Type B pancreatic cell (in vitro differentiated cells): ENCODE data around the gene AFAP1L1. TPM values are rescaled to one million over a fixed set of nuclear protein-coding genes. Genes with fewer than 3 reads are reported as not detected.
A peak's percentile ranks its signal among the peaks of the same experiment; 100 is the strongest.

Source experiments
- DNase-seq: peaks from one replicate; pipeline ENCODE4 v3.0.0; 2021; ENCODE audit warnings: mixed read lengths; ENCODE audit not compliant: unreplicated experiment; ENCODE audit errors: extremely low spot score
- H3K27ac Mint-ChIP-seq: 2 replicates; pipeline ENCODE4 v1.8.0; 2021; ENCODE audit warnings: mild to moderate bottlenecking, mixed read lengths
- H3K27me3 Mint-ChIP-seq: 2 replicates; pipeline ENCODE4 v1.8.0; 2021; ENCODE audit warnings: mixed read lengths
- H3K36me3 Mint-ChIP-seq: 2 replicates; pipeline ENCODE4 v1.8.0; 2021; ENCODE audit warnings: mixed read lengths
- H3K4me1 Mint-ChIP-seq: one replicate; pipeline ENCODE4 v1.8.0; 2021; ENCODE audit warnings: mixed read lengths; ENCODE audit not compliant: unreplicated experiment
- H3K4me3 Mint-ChIP-seq: 2 replicates; pipeline ENCODE4 v1.8.0; 2021; ENCODE audit warnings: mild to moderate bottlenecking, mixed read lengths
- H3K9me3 Mint-ChIP-seq: 2 replicates; pipeline ENCODE4 v1.8.0; 2021; ENCODE audit warnings: mixed read lengths
- CTCF ChIP-seq: fragments of 200-600 bp; sonication (generic); conservative IDR thresholded peaks from 2 replicates; pipeline ENCODE4 v1.5.0; 2021; ENCODE audit warnings: antibody characterized with exemption, mild to moderate bottlenecking
- long read RNA-seq: library from polyadenylated mRNA; unstranded; transcript quantifications from one replicate; pipeline ENCODE4 v2.0.0, GENCODE V29; 2020
- total RNA-seq: library from RNA; stranded (reverse); gene quantifications from 2 replicates; pipeline ENCODE4 v1.2.1, GENCODE V29; 2021; ENCODE audit warnings: low replicate concordance

The AFAP1L1 gene
- 6.4 and 12.1 TPM in 2 replicates for total RNA-seq
- long read RNA-seq, partial matches to known transcripts = 3 of 4 reads
- long read RNA-seq, other reads (novel, unspliced or antisense) = 1 of 4 reads

GRCh38 chr5:149271716-149272563 lies at the start of gene AFAP1L1:
Gene AFAP1L1 (plus strand): TSS chr5:149271859. CDS start chr5:149271969, 110 bp downstream.
- DNase-seq = no peak
- Mint-ChIP-seq H3K36me3 (no peaks in the 10 kb centered on the region), H3K9me3 (peaks cover 4% of the 10 kb centered on the region), H3K27ac (peak within 1 kb of the TSS; percentile 89), H3K4me3 (peak within 1 kb of the TSS; percentile 95), H3K4me1 (peaks cover 11% of the 10 kb centered on the region), H3K27me3 (peaks cover 75% of the 10 kb centered on the region)
- no peak for TF ChIP-seq CTCF

GRCh38 chr5:149223081-149223848 lies 48.4 kb upstream of the AFAP1L1 start:
- DNase-seq = no peak
- Mint-ChIP-seq H3K9me3 (no peaks in the 10 kb centered on the region), H3K27me3 (peaks cover 4% of the 10 kb centered on the region), H3K4me1 (no peaks in the 10 kb centered on the region), H3K36me3 (no peaks in the 10 kb centered on the region), H3K4me3 (no peak overlapping the region), H3K27ac (no peak overlapping the region)
- no peak for TF ChIP-seq CTCF

- H3K4me1 Mint-ChIP-seq = peaks cover 5% of the 10 kb centered on the region
- no peaks in the 10 kb centered on the region for H3K36me3 Mint-ChIP-seq
- H3K9me3 Mint-ChIP-seq = no peaks in the 10 kb centered on the region
- no peak overlapping the region for H3K4me3 Mint-ChIP-seq
- H3K27me3 Mint-ChIP-seq = peaks cover 8% of the 10 kb centered on the region
- no peak overlapping the region for H3K27ac Mint-ChIP-seq
- DNase-seq = no peak
- TF ChIP-seq CTCF = no peak
These were observed 47.4 kb upstream of the AFAP1L1 start for GRCh38 chr5:149224282-149224681.

GRCh38 chr5:149227168-149227826 lies 44.4 kb upstream of the AFAP1L1 start:
- DNase-seq = no peak
- no peak overlapping the region for H3K27ac Mint-ChIP-seq
- TF ChIP-seq CTCF = no peak
- H3K4me1 Mint-ChIP-seq = peaks cover 5% of the 10 kb centered on the region
- H3K27me3 Mint-ChIP-seq = peaks cover 8% of the 10 kb centered on the region
- H3K9me3 Mint-ChIP-seq = no peaks in the 10 kb centered on the region
- no peaks in the 10 kb centered on the region for H3K36me3 Mint-ChIP-seq
- no peak overlapping the region for H3K4me3 Mint-ChIP-seq

- no peak overlapping the region for H3K4me3 Mint-ChIP-seq
- TF ChIP-seq CTCF = peak; percentile 74
- H3K27me3 Mint-ChIP-seq = peaks cover 17% of the 10 kb centered on the region
- peaks cover 5% of the 10 kb centered on the region for H3K4me1 Mint-ChIP-seq
- no peaks in the 10 kb centered on the region for H3K9me3 Mint-ChIP-seq
- DNase-seq = no peak
- H3K27ac Mint-ChIP-seq = no peak overlapping the region
- no peaks in the 10 kb centered on the region for H3K36me3 Mint-ChIP-seq
These were observed 42.9 kb upstream of the AFAP1L1 start for GRCh38 chr5:149228618-149229297.
